ENCODE data around the gene GRM2.

GRCh38 chr3:51718547-51719409 is 11.9 kb downstream of the GRM2 start:
- TF ChIP-seq, protein P1, sequence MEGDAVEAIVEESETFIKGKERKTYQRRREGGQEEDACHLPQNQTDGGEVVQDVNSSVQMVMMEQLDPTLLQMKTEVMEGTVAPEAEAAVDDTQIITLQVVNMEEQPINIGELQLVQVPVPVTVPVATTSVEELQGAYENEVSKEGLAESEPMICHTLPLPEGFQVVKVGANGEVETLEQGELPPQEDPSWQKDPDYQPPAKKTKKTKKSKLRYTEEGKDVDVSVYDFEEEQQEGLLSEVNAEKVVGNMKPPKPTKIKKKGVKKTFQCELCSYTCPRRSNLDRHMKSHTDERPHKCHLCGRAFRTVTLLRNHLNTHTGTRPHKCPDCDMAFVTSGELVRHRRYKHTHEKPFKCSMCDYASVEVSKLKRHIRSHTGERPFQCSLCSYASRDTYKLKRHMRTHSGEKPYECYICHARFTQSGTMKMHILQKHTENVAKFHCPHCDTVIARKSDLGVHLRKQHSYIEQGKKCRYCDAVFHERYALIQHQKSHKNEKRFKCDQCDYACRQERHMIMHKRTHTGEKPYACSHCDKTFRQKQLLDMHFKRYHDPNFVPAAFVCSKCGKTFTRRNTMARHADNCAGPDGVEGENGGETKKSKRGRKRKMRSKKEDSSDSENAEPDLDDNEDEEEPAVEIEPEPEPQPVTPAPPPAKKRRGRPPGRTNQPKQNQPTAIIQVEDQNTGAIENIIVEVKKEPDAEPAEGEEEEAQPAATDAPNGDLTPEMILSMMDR (IDR thresholded peaks at IDR 0.05) = no peak
- no peak for TF ChIP-seq POLR2A (IDR thresholded peaks at IDR 0.05)

Measured in lower leg skin (tissue), 3 donors.